Measurements from ENCODE around the gene CNTN5. TPM values are rescaled to one million over a fixed set of nuclear protein-coding genes. Genes with fewer than 3 reads are reported as not detected.

CNTN5 gene
- total RNA-seq, 1 donor from 2014 or later, result not detected

DNA sequence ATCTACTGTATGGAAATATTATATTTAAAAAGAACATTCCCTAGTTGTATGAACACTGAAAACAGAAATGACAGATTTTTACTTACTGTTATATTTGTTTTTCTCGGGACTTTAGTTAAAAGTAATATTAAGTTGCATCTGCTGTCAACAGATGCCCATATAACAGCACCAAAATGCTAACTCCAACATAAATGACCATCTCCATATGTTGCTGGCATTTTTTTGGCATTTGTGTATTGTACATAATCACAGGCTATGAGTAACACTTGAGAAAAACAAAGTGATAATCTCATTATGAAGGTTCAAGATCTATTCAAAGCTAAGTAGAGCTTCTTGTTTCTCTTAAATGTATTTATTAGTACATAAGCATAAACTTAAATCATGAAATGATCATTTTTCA is 172.0 kb downstream of the CNTN5 start:
- Histone ChIP-seq H3K4me3 (no peak overlapping the region), H3K27ac (no peak overlapping the region), H3K36me3 (no peaks in the 10 kb centered on the region), H3K4me1 (no peaks in the 10 kb centered on the region), H3K27me3 (no peaks in the 10 kb centered on the region), H3K9me3 (no peaks in the 10 kb centered on the region)
- DNase-seq (no peak), ATAC-seq (no peak)
- intact Hi-C loops (cut with DNase I), result no loop called here
- TF ChIP-seq, protein P1, sequence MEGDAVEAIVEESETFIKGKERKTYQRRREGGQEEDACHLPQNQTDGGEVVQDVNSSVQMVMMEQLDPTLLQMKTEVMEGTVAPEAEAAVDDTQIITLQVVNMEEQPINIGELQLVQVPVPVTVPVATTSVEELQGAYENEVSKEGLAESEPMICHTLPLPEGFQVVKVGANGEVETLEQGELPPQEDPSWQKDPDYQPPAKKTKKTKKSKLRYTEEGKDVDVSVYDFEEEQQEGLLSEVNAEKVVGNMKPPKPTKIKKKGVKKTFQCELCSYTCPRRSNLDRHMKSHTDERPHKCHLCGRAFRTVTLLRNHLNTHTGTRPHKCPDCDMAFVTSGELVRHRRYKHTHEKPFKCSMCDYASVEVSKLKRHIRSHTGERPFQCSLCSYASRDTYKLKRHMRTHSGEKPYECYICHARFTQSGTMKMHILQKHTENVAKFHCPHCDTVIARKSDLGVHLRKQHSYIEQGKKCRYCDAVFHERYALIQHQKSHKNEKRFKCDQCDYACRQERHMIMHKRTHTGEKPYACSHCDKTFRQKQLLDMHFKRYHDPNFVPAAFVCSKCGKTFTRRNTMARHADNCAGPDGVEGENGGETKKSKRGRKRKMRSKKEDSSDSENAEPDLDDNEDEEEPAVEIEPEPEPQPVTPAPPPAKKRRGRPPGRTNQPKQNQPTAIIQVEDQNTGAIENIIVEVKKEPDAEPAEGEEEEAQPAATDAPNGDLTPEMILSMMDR (IDR thresholded peaks at IDR 0.05), result no peak

DNA sequence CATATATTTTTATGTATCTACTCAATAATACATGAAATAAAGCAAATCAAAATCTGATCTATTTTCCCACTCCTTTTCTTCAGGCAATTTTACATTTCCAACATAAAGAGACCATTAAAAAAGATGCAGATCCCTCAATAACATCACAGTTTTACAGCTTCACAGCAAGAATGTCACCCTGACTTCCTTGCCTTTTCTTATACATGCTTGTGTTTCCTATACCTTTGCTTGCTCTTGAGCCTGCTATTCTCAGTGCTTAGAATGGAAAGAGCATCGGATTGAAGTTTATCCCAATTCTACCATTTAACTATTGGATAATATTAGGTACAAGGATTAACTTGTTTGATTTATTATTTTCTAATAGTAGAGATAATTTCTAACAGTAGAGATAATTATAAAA is 176.7 kb downstream of the CNTN5 start:
- Histone ChIP-seq H3K27ac (no peak overlapping the region), H3K27me3 (no peaks in the 10 kb centered on the region), H3K4me3 (no peak overlapping the region), H3K4me1 (no peaks in the 10 kb centered on the region), H3K9me3 (no peaks in the 10 kb centered on the region), H3K36me3 (no peaks in the 10 kb centered on the region)
- intact Hi-C loops (cut with DNase I), result no loop called here
- DNase-seq (no peak), ATAC-seq (no peak)
- TF ChIP-seq, protein P1 (IDR thresholded peaks at IDR 0.05), result no peak

DNA sequence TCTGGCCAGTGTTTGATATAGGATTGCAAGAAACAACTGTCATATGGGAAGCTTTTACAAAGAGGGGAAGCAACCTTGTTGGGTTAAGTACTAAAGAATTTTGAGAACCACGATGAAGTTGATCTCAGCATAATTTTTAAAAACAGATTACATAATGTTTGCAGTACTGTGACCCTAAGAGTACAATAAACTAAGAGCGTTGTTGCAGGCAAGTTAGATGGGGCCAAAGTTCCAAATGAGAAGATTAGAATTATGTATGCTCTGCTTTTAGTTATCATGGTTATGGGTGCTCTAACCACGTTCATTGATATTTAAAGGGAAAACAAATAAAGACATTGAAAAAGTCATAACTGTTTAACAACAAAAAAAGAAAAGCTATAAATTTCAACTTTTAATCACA is 177.5 kb downstream of the CNTN5 start:
- H3K36me3 ChIP-seq, result no peaks in the 10 kb centered on the region
- H3K27ac ChIP-seq, result no peak overlapping the region

DNA sequence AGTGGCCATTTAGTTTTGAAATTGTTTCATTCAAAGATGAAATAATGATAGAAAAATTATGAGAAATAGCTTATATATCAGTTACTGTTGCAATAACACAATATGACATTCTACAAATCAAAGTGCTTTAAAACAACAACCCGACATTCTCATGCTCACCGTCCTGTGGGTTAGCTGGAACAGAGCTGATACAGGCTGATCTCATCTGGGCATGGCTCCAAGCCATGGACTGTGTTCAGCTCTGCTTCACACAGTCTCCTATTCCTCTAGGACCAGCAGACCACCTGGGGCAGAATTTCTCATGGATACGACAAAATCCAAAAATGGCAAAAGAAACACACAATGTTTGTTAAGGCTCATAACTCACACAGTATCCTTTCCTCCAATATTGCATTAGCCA is 178.6 kb downstream of the CNTN5 start:
- intact Hi-C loops (cut with DNase I), result no loop called here

More for the DNA sequence above, 177.5 kb downstream of the CNTN5 start:
- H3K9me3 ChIP-seq, result no peaks in the 10 kb centered on the region
- DNase-seq, result no peak
- ATAC-seq, result no peak
- TF ChIP-seq, protein P1 (IDR thresholded peaks at IDR 0.05), result no peak
- no peaks in the 10 kb centered on the region for H3K27me3 ChIP-seq
- no peak overlapping the region for H3K4me3 ChIP-seq
- H3K4me1 ChIP-seq, result no peaks in the 10 kb centered on the region
- intact Hi-C loops (cut with DNase I), result no loop called here

DNA sequence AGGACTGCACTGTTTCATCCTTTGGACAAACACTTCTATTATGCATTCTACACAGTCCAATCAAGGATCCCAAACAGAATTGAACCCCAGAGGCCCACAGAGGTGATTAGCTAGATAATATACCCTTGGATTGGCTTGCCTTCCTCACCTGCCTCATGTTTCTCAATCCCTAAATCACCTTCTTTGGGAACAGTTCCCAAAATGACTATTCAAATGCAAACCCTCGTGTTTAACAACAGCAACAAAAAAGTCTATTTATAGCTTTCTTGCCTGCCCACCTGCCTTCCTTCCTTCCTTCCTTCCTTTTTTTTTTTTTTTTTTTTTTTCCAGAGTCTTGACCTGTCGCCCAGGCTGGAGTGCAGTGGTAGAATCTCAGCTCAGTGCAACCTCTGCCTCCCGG is 180.0 kb downstream of the CNTN5 start:
- H3K27ac ChIP-seq, result no peak overlapping the region
- no peak overlapping the region for H3K4me3 ChIP-seq
- ATAC-seq, result no peak
- TF ChIP-seq, protein P1 (IDR thresholded peaks at IDR 0.05), result no peak
- intact Hi-C loops (cut with DNase I), result no loop called here
- no peaks in the 10 kb centered on the region for H3K9me3 ChIP-seq
- H3K4me1 ChIP-seq, result no peaks in the 10 kb centered on the region
- no peak for DNase-seq
- no peaks in the 10 kb centered on the region for H3K36me3 ChIP-seq
- H3K27me3 ChIP-seq, result no peaks in the 10 kb centered on the region

More for the DNA sequence above, 178.6 kb downstream of the CNTN5 start:
- ATAC-seq, result no peak
- H3K4me3 ChIP-seq, result no peak overlapping the region
- no peaks in the 10 kb centered on the region for H3K36me3 ChIP-seq
- no peaks in the 10 kb centered on the region for H3K9me3 ChIP-seq
- DNase-seq, result no peak
- H3K27ac ChIP-seq, result no peak overlapping the region
- H3K4me1 ChIP-seq, result no peaks in the 10 kb centered on the region
- no peaks in the 10 kb centered on the region for H3K27me3 ChIP-seq
- TF ChIP-seq, protein P1 (IDR thresholded peaks at IDR 0.05), result no peak

DNA sequence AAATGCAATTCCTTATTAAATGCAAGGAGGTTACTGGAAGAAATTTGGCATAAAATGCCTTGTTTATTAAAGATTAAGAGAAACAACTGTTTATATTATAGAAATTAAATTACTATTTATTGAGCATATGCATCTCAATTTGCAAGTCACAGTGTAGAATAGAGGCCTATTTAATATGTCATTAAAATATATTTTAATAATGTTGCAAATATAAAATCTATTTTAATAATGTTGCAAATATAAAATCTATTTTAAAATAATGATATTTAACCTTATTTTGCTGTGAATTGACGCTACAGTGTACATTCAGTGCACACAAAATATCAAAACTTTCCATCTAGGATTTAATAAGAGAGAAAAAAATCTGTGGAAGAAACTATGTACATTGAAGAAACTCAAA is 188.1 kb downstream of the CNTN5 start:
- intact Hi-C loops (cut with DNase I), result no loop called here

More for the DNA sequence above, 188.1 kb downstream of the CNTN5 start:
- Histone ChIP-seq H3K4me3 (no peak overlapping the region), H3K36me3 (no peaks in the 10 kb centered on the region), H3K27ac (no peak overlapping the region), H3K9me3 (no peaks in the 10 kb centered on the region), H3K27me3 (no peaks in the 10 kb centered on the region), H3K4me1 (no peaks in the 10 kb centered on the region)
- DNase-seq (no peak), ATAC-seq (no peak)
- TF ChIP-seq, protein P1 (IDR thresholded peaks at IDR 0.05), result no peak
